Measurements from ENCODE around the gene MRPS22.

DNA sequence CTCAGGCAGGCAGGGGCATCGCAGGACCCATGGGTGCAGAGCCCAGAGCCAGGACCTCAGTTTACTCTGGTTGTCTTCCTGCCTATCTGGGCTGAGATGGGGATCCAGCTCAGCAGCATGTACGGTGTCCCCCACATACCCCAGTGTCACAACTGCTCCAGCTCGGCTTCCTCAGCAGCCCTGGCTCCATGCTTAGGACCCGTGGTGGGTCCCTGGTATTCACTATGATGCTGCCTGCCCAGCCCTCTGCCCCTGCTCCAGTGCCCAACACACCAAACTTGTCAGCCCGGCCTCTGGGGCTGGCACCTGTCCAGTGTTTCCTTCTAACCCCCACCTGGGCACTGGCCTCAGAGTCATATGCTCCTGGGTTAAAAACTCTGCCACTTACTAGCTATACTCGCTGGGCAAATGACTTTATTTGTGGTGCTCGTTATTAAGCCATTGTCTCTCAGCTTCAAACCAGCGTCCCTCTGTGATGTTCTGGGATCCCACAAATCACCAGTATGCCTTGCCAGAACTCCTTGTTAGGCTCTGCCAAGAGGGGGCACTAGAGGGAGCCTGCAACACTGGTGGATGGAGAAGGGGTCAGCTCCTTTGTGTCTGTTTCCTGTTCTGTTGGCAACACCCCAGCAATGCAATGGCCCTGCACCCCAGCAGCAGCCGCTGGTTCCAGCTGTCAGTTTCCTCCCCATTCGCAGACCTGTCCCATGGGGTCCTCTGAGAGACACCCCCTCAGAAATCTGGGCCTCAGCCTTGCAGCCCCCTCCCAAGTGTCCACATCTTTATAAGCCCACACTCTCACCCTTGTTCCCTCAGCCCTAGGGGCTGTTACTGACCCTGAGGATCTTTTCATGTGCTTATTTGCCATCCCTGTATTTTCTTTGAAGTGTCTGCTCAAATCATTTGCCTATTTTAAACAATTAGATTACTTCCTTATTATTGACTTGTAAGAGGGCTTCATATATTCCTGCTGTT is 24.1 kb upstream of the MRPS22 start:
- no peak for TF ChIP-seq YY1 (IDR thresholded peaks at IDR 0.05)
- TF ChIP-seq, protein P1, sequence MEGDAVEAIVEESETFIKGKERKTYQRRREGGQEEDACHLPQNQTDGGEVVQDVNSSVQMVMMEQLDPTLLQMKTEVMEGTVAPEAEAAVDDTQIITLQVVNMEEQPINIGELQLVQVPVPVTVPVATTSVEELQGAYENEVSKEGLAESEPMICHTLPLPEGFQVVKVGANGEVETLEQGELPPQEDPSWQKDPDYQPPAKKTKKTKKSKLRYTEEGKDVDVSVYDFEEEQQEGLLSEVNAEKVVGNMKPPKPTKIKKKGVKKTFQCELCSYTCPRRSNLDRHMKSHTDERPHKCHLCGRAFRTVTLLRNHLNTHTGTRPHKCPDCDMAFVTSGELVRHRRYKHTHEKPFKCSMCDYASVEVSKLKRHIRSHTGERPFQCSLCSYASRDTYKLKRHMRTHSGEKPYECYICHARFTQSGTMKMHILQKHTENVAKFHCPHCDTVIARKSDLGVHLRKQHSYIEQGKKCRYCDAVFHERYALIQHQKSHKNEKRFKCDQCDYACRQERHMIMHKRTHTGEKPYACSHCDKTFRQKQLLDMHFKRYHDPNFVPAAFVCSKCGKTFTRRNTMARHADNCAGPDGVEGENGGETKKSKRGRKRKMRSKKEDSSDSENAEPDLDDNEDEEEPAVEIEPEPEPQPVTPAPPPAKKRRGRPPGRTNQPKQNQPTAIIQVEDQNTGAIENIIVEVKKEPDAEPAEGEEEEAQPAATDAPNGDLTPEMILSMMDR (IDR thresholded peaks at IDR 0.05; ENCODE audit: low read depth, low read length, missing input control) = no peak
- no peak for TF ChIP-seq EGR1 (IDR thresholded peaks at IDR 0.05; ENCODE audit: low read depth in 2 of 2)
- TF ChIP-seq SP1 (IDR thresholded peaks at IDR 0.05) = no peak
- TF ChIP-seq GABPA (IDR thresholded peaks at IDR 0.05 in 1 of 2, conservative IDR thresholded peaks at IDR 0.05 in 1 of 2) = no peak
- no peak for TF ChIP-seq RXRA (IDR thresholded peaks at IDR 0.05)

Data from liver (tissue), 3 donors.